Activated CD4-positive, alpha-beta T cell treated with anti-CD3 and anti-CD28 coated beads, Interleukin-2, amount 50 U/mL, for 4 hours (primary cell): ENCODE measurements around the gene PLRG1.
"Not testable (repeated sequence)": the region's sequence is repeated elsewhere in the genome, so short reads cannot be mapped to it uniquely, and the experiment has no call there.

Experiments used
- DNase-seq, 2 experiments: peaks; one replicate each; pipeline ENCODE4 v3.0.0-alpha.2; 2020

PLRG1 gene

DNA sequence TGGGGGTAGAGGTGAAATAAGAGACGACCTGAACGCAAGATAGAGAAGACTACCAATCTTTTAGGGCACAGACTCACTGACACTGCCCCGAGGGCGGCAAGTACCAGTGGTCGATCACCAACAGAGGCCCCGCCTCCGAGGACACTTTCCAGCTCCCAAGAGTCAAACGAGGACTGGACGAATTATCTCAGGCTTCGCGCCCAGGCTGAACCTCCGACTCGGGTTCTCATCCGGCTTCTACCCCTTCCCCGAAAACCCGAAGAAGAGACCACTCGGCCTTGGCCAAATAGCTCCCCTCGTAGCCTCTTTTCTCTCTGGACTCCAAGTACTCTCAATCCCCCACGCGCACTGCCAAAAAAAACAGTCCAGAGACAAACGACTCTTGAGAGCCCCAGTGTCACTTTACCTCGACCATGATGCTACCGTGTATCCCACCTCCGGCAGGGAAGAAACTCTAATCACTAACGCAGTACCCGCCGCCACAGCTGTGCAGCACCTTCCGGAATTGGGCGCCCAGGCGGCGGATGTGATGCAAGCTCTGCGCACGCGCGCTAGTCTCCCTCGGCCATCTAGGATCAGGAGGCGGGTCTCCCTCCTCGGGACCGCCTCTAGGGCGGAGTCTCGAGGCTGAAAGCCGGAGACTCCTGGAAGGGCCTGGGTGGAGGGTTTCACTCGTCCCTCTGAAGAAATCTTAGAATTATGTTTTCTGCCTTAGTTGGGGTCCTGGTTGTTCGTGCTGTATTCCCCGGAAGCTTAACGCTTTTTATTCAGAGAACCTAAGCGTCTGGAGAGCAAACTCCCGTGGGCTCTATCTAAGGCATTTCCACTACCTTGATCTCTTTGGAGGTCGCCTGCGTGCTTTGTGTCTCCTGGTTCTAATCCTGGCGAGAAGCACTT is at the start of gene PLRG1:
PLRG1 (minus strand) TSS at position 507 of the 897 bp plus-strand sequence; CDS start at position 415, 92 bp downstream.
- peak; percentile 95 for DNase-seq

DNA sequence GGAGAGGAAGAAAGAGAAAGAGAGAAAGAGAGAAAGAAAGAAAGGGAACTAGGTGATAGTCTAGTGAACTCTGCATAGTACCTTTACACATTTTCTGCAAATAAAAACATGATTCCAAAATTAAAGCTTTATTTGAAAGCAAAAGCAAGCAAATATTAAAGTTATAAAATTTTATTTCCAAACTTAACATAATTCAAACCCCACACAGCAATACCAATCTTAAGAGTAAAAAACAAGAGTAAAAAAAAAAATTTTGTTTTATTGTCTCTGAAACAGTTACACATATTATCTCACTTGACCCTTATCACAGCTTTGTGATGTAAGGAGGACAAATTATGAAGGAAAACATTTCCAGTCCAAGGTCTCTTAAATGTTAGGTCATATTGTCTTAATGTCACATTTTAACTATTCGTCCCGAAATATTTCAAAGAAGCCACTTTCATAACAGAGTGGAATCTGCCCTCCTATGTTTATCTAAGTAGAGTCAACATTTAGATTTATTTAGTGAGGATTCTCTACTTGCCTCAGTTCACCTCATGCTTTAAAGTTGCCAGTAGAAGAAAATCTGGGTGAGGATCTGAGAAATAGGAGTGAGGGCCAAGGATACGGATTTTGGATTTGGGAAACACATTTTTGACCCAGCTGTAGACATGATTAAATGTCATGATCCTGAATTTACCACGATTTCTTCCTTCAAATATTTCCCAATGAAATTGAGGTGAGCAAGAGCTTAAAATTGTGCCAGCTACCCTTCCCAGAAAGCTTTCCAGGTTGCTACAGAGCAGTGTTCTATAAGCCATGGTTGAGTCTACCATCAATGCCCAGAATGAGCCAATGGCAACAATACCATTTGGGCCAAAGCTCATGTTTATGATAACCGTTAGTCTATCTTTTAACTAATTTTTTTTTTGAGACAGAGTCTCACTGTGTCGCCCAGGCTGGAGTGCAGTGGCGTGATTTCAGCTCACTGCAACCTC is 47.9 kb upstream of the PLRG1 start:
- DNase-seq: no peak

DNA sequence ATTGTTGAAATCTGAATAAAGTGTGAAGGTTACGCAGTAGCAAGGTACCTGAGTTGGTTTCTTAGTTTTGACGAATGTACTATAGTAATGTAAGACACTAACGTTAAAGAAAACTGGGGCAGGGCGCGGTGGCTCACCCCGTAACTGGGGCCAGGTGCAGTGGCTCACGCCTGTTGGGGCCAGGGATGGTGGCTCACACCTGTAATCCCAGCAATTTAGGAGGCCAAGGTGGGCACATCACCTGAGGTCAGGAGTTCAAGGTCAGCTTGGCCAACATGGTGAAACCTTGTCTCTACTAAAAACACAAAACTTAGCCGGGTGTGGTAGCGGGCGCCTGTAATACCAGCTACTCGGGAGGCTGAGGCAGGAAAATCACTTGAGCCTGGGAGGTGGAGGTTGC is 47.1 kb upstream of the PLRG1 start:
- not testable (repeated sequence) for DNase-seq

DNA sequence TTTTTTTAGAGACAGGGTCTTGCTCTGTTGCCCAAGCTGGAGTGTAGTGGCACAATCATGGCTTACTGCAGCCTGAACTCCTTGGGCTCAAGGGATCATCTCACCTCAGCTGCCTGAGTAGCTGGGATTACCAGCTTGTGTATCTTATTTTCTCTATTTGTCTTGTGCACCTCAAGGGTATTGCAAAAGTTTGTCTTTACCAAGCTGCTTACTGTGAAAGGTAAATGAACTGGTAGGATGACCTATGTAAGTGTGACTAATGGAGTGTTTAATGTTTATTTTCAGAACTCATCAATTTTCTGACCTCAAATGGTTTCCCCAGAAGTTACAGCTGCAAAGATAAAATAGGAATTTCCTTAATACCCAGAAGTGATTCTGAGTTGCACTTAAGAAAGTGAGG is 45.6 kb upstream of the PLRG1 start:
- no peak for DNase-seq

DNA sequence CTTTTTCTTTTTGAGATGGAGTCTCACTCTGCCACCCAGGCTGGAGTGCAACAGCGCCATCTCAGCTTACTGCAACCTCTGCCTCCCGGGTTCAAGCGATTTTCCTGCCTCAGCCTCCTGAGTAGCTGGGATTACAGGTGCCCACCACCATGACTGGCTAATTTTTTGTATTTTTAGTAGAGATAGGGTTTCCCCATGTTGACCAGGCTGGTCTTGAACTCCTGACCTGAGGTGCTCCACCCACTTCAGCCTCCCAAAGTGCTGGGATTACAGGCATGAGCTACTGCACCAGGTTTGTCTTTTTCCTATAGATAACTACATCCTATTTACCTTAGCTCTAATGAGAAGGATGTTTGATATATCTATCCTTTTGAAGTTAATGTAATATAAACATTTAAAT is 44.1 kb upstream of the PLRG1 start:
- not testable (repeated sequence) for DNase-seq

DNA sequence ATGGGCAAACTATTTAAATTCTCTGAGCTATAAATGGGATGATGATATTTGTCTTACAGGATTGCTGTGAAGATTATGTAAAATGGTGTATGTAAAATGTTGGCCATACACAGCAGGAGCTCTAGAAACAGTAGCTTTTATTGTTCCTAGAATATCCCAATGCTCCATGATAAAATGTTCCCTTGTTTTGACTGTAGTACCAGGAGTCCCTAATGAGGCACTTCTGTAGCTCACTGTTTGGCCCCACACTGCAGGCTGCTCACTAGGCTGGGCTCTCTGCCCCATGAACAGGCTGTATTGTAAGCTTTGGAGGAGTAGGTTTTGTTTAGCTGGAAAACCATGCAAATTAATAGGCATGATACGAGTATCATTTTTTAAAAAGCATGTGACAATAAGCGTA is 43.7 kb upstream of the PLRG1 start:
- DNase-seq: no peak

DNA sequence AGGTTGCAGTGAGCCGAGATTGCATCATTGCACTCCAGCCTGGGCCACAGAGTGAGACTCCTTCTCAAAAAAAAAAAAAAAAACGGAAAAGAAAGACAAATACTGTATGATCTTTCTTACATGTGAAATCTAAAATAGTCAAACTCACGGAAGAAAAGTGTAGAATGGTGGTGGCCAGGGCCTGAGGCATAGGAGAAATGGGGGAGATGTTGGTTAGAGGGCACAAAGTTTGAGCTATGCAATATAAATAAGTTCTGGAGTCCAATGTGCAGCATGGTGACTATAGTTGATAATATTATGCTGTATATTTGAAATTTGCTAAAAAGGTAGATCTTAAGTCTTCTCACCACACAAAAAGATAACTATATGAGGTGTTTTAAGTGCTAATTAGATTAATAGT is 41.7 kb upstream of the PLRG1 start:
- no peak for DNase-seq

DNA sequence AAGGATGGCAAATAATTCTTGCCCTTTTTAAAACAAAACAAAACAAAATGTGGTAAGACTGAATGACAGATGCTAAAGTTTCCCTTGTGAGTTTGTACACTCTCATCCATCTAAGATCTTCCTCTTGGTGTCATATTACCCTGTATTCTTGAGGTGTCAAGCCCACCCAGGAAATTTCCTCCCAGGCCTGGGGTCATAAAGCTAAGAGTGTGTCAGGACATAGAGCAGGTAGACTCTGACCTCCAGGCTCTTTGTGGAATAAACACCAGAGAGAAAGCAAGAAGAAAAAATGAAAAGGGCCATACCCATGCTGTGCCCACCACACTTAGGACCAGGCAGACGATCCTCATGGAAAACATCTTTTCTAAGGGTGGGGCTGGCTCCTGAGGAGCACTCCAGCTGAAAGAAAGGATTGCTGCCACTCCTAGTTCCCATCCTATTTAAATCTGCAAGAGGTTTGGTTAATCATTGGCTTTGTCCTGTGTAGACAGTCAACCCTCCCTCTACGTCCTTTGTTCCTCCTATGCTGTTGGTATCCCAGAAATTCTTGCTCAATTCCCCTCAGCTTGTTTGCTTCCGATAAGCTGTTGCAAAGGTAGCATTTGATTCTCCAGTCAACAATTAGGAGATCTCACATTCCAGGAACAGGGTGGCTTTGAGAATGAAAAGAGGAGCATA is 40.3 kb upstream of the PLRG1 start, which contains the start of gene FGA:
FGA (minus strand) TSS at position 414 of the 678 bp plus-strand sequence; CDS start at position 359, 55 bp downstream.
- DNase-seq: no peak

DNA sequence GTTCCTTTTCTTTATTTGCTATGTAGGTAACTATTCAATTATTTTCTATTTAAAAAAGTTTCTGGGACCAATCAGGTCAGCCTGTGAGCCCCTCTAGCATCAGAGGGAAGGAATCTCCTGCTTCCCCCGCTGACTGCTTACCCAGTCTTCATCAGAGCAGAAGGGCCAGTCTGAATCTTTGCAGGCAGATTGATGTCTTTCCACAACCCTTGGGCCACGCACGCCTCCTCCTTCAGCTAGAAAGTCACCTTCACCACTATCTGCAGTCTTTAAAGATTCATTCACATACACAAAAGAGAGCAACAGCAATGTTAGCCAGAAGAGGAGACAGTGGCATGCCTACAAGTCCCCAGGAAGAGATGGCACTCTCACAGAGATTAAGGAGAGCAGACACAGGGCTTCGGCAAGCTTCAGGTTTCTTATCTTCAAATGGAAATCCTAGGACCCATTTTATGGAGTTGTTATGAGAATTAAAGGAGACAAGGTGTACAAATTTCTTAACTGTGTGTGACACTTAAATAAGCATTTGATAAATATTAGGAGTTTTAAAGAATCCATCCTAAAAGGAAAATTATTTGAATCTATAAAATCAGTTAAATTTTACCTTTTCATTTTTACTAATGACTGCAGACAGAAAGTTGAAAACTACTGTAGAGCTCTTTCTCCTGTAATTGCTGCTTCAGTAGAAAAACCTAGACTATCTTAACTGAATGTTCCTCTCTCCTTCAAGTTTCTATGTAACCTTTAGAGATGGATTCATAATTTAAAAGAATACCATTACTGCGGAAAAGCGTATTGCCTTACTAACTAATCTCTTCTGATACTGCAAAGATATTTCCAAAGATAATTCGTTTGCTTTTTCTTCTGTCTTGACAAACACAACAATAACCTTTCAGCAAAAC is 39.3 kb upstream of the PLRG1 start:
- DNase-seq: no peak

DNA sequence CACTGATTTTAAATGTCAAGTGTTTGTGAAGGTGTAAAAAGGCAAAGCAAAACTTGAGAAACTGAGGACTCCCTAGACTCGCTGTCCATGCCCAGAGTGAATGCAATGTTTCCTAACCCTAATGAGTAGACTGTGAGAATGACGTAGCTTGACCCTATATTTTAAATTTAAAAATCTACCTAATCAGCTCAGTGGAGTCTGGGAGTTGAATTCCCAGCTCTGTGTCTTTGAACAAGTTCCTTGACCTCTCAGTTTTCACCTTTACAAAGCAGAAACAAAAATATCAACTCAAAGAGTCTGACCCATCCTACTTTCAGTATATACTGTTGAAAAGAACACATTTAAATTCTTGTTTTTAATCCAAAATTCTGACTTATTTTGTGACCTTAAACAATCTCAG is 38.0 kb upstream of the PLRG1 start:
- DNase-seq: no peak

DNA sequence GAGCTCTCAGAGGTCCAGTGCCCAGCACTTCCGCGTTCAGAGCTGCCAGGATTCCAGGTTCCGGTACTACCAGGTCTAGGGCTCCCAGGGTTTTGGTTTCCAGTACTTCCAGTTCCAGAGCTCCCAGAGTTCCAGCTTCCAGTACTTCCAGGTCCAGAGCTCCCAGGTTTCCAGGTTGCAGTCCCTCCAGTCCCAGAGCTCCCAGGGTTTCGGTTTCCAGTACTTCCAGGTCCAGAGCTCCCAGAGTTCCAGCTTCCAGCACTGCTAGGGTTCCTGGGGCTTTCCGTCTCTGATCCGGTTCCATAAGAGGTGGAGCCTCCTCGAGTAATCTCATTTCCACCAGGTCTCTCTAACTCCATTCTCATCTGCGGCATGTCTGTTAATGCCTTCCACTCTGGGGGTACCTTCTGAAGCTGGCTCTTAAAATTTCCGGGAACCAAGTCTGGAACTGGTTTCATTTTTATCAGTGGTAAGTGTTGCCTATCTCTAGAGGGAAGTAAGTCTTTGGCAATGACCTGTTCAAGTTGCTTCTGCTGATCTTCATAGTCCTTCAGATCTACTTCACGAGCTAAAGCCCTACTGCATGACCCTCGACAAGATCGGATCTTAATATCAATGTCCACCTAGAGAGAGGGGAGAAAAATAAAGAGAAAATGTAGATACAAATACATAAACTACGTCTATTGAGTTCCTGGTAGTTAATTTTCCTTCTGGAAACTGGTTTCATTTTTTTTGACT is 36.3 kb upstream of the PLRG1 start:
- DNase-seq: no peak

DNA sequence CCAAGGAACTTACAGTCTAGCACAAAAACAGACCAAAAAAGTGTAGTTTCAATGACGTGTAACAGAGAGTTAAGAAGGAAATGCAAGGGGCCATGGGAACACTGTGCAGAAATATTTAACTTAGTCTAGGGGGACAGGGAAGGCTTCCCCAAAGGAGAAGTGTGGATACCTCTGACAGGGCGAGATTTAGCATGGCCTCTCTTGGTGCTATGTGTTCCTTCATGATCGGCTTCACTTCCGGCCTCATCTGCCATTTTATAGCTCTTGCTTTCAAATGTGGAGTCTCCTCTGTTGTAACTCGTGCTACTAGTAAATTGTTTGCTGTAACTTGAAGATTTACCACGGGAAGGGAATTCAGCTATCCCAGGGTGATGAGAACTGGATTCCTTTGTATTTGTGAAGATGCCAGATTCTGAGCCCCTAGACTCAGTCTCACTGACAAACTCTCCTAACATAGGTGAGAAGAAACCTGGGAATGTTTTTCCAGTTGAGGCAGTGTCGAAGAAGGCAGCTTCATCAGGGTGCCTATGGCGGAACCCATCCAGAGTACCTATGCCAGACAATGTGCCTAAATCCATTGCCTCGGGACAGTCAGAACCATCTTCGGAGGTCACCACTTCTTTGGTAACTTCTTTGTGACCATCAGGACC is 35.3 kb upstream of the PLRG1 start:
- no peak for DNase-seq

DNA sequence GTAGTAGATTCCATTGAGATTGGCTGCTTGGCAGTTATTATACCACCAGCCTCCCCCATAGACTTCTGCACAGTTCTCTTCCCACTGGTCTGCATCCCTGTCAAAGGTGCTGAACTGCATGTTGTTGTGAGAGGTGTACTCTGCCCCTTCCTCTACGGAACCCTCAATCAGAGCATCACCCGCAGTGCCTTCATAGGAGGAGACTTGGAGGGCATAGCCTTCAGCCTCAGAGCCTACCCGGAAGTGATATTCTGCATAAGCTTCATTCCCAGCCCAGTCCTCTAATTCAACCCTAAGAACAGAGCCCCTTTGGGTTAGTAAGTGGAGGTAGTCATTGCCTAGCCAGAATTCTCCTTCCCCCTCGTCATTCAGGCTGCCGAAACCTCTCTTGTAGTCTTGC is 34.1 kb upstream of the PLRG1 start:
- no peak for DNase-seq

DNA sequence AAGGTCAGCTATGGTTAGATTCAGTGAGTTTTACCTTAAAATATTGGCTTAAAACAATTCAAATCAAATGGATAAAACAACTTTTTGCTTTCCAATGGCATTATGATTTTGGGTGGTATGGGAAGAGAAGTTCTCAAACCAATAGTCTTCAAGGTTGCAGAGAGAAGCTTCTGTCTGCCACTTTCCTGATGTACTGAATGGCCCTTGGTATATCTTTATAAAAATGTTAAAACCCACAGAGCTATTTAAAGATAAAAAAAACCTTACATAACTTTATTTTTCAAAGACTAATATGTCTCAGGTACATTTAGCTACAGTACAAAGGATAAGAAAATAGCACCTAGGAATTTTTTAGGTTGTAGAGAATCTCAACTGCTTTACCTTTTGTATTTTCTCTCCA is 33.5 kb upstream of the PLRG1 start:
- no peak for DNase-seq

DNA sequence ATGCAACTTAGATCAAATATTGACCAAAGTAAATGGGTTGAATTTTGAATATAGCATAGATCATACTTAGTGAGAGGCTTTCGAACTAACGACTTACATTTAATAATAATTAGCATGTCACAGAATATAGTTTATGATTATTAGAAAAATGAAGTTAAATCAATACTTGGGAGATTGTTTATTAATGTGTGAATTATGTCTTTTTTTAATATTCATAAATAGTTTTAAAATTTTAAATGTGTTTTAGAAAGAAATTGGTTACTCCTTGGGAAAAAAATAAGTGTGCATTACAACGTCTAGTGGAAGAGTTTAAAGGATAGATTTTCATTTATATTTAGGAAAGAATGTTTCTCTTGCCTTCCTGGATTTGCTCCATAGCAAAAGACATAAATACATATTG is 33.0 kb upstream of the PLRG1 start:
- DNase-seq: no peak

DNA sequence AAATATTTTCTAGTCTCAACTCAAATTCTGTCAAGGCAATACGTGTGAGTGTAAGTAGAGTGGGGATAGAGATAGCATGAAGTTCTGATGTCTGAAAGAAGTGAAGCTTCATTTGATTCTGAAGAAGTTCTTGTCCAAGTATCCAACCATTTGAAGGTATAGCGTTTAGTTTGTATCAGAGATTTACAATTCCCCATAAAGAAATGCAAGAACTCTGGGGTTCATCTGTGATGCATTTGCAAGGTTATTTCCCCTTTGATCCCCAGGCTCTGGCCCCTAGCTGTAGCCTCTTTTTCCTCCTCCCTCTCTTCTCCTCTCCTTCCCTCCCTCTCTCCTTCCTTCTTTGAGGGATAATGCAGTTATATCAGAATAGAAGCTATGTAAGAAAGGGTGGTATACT is 32.5 kb upstream of the PLRG1 start:
- no peak for DNase-seq

DNA sequence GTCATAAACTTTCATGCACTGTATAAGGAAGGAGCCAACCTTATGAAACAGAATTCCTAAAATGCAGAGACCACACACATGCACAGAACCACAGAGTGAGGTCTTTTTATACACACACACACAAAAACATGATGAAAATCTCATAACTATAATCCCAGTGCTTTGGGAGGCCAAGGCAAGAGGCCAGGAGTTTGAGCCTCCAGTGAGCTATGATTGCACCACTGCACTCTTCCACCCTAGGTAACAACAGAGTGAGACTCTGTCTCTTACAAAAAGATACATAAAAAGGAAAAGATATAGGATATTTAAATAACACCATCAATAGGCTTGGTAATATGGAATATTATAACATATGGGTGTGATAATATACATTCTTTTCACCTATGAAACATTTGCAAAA is 29.7 kb upstream of the PLRG1 start:
- DNase-seq: no peak

DNA sequence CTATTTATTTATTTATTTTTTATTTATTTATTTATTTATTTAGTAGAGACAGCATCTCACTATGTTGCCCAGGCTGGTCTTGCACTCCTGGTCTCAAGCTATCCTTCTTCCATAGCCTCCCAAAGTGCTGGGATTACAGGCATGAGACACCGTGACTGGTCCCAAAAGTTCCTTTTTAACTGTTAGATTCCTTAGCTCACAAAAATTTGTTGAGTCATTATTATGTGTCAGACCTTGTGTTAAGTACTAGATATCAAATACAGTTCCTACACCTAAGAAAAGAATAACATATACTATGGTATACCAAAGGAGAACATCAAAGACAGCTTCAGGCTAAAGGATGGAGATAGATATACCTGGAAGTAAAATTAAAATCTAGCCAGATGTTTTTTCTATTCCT is 28.7 kb upstream of the PLRG1 start:
- no peak for DNase-seq

DNA sequence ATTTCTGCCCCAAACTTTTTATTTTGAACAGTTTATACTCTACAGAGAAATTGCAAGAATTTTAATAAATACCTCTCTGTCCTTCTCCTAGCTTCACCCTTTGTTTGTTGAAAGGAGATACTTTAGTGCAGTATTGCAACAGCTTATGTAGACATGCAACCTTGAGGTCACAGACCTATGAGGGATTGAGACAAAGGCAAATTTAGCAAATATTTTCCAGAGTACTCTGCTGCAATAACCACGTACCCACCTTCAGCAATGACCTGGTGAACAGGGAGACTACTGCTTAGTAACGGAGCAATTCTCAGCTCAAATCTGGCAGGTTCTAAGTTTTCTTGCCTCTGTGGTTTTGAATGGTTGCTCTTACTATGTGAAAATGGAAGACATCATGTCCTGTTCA is 27.1 kb upstream of the PLRG1 start:
- no peak for DNase-seq

DNA sequence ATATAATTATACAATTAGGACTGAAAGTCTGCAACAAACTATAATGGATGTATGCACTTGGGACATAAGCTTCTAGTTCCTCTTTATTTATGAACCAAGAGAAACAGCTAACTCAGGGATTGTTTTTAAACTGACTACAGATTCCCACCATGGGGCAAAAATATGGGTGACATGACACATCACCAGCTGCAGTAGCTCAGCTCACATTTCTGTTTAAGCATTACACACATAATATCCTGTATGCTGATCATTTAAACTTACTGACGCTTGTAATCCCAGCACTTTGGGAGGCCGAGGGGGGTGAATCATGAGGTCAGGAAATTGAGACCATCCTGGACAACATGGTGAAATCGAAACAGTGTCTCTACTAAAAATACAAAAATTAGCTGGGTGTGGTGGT is 24.1 kb upstream of the PLRG1 start:
- DNase-seq: no peak
